Sigmoid colon (tissue), 7 donors: ENCODE results near the gene ACTN2. TPM values are rescaled to one million over a fixed set of nuclear protein-coding genes. Genes with fewer than 3 reads are reported as not detected.

ENCODE experiments used
- DNase-seq: peaks from one replicate; pipeline ENCODE4 v3.0.0-alpha.2; 2019
- H3K27ac ChIP-seq, 4 donors: fragments of 200-600 bp; sonication (generic); one replicate each; pipeline ENCODE4 v1.5.1; 2016 to 2019; ENCODE audit warnings: mild to moderate bottlenecking in 1 of 4
- H3K27me3 ChIP-seq, 3 donors: fragments of 200-600 bp; sonication (generic); one replicate each; pipeline ENCODE4 v1.5.1; 2019; ENCODE audit warnings: mild to moderate bottlenecking in 1 of 3
- H3K36me3 ChIP-seq, 4 donors: fragments of 200-600 bp; sonication (generic); one replicate each; pipeline ENCODE4 v1.5.1; 2016 to 2019
- H3K4me1 ChIP-seq, 4 donors: fragments of 200-600 bp; sonication (generic); one replicate each; pipeline ENCODE4 v1.5.1; 2017 to 2019
- H3K4me3 ChIP-seq, 4 donors: fragments of 200-600 bp; sonication (generic); one replicate each; pipeline ENCODE4 v1.5.1; 2017 to 2019; ENCODE audit warnings: mild to moderate bottlenecking in 2 of 4, moderate library complexity in 1 of 4
- H3K9me3 ChIP-seq, 4 donors: fragments of 200-600 bp in 3 of 4; sonication (generic) in 3 of 4; one replicate each; pipeline versions ENCODE4 v1.5.1 to v1.6.1; 2013 to 2019
- CTCF ChIP-seq, 4 experiments: fragments of 450-650 bp in 3 of 4; fragments of 200-600 bp in 1 of 4; IDR thresholded peaks; one replicate each; pipeline ENCODE4 v1.5.1; 2016 to 2019; ENCODE audit warnings: antibody characterized with exemption in 4 of 4, mild to moderate bottlenecking in 3 of 4, moderate library complexity in 2 of 4
- EP300 ChIP-seq, 4 donors: sonication (generic); formaldehyde crosslinking; IDR thresholded peaks; one replicate each; pipeline ENCODE4 v1.6.1; 2017; ENCODE audit warnings: antibody characterized with exemption in 4 of 4
- POLR2A ChIP-seq, 2 donors: fragments of 450-650 bp; IDR thresholded peaks; one replicate each; pipeline ENCODE4 v1.6.1; 2016; ENCODE audit warnings: antibody characterized with exemption in 2 of 2, mild to moderate bottlenecking in 2 of 2, moderate library complexity in 2 of 2
- POLR2AphosphoS5 ChIP-seq, 4 donors: sonication (generic); formaldehyde crosslinking; IDR thresholded peaks; one replicate each; pipeline ENCODE4 v1.6.1; 2017; ENCODE audit warnings: antibody characterized with exemption in 4 of 4
- WGBS, 2 donors: extraction: QIAGEN DNeasy Blood & Tissue Kit; methylation state at CpG; one replicate each; pipeline ENCODE4 v1.1.7; 2013; 5-methylcytosine and 5-hydroxymethylcytosine counted together
- intact Hi-C: fragments of 100-400 bp; cut with DNase I; formaldehyde crosslinking; loops from one replicate; pipeline ENCODE4 v1.15.1; 2023
- polyA plus RNA-seq, 3 donors: library from polyadenylated mRNA; stranded (reverse); fragments of 200-250 nt; gene quantifications; one replicate each; pipeline ENCODE4 v1.2.3, GENCODE V29; 2013
- total RNA-seq, 4 donors: library from RNA; depleted of rRNA; stranded (reverse); fragments of >200 nt; gene quantifications; one replicate each; pipeline ENCODE4 v1.1.0, GENCODE V29; 2016
- donor health status: healthy with polysubstance abuse.
- donor health status: Bipolar disorder and iron deficiency.
- donor health status: healthy.

The ACTN2 gene
- total and polyA plus RNA-seq, 7 donors = 0.36 to 1.8 (median 0.91) TPM; not detected in 1

- 93 to 97% methylated on average over 16 of the region's 16 CpGs for WGBS, 2 donors
- no peak overlapping the region for H3K27ac ChIP-seq
- no peaks in the 10 kb centered on the region for H3K27me3 ChIP-seq
- no peaks in the 10 kb centered on the region for H3K36me3 ChIP-seq
- no peaks in the 10 kb centered on the region for H3K4me1 ChIP-seq
- intact Hi-C loops = no loop called here
- no peaks in the 10 kb centered on the region for H3K9me3 ChIP-seq
- TF ChIP-seq CTCF (IDR thresholded peaks at IDR 0.05) (no peak), EP300 (IDR thresholded peaks at IDR 0.05) (no peak), POLR2A (IDR thresholded peaks at IDR 0.05) (no peak), POLR2AphosphoS5 (IDR thresholded peaks at IDR 0.05) (no peak)
- DNase-seq = no peak
- no peak overlapping the region for H3K4me3 ChIP-seq
Observed at GRCh38 chr1:236786453-236786852, 100.2 kb downstream of the ACTN2 start.

- H3K4me3 ChIP-seq = peak overlapping the region; percentile 6 to 97 (median 73)
- peaks cover 0 to 34% (median 27%) of the 10 kb centered on the region in 4 donors for H3K4me1 ChIP-seq
- H3K27me3 ChIP-seq = no peaks in the 10 kb centered on the region
- H3K27ac ChIP-seq = peak overlapping the region; percentile 88 to 97 (median 92)
- WGBS, 2 donors = 3 to 13% methylated on average over 11 of the region's 11 CpGs
- intact Hi-C loops = loop anchor here (1.0 to 10.0 kb wide), 4 partner anchors 96 to 510 kb away; partner anchors contain the start of genes ERO1B, HEATR1 and LGALS8
- no peak for DNase-seq
- H3K36me3 ChIP-seq = no peaks in the 10 kb centered on the region
- H3K9me3 ChIP-seq = no peaks in the 10 kb centered on the region
- TF ChIP-seq CTCF (IDR thresholded peaks at IDR 0.05) = no peak
- TF ChIP-seq EP300 (IDR thresholded peaks at IDR 0.05) = no peak
- TF ChIP-seq POLR2A (IDR thresholded peaks at IDR 0.05) = no peak
Observed at GRCh38 chr1:236794585-236795034, 108.3 kb downstream of the ACTN2 start.

GRCh38 chr1:236795035-236795756, 108.9 kb downstream of the ACTN2 start, which contains the start of gene MTR:
MTR (plus strand) TSS chr1:236795292; CDS start chr1:236795704, 412 bp downstream.
- intact Hi-C loops = loop anchor here (1.0 to 10.0 kb wide), 4 partner anchors 96 to 510 kb away; partner anchors contain the start of genes ERO1B, HEATR1 and LGALS8
- H3K27ac ChIP-seq = peak within 1 kb of the TSS; percentile 88 to 97 (median 92)
- WGBS, 2 donors = 0% methylated on average over 67 of the region's 67 CpGs

More at GRCh38 chr1:236795035-236795756, 108.9 kb downstream of the ACTN2 start, which contains the start of gene MTR:
- TF ChIP-seq POLR2A (IDR thresholded peaks at IDR 0.05) (peak; percentile 71 to 83), EP300 (IDR thresholded peaks at IDR 0.05) (no peak), CTCF (IDR thresholded peaks at IDR 0.05) (no peak), POLR2AphosphoS5 (IDR thresholded peaks at IDR 0.05) (peak; percentile 86 to 95 (median 94))
- H3K27me3 ChIP-seq = no peaks in the 10 kb centered on the region
- H3K36me3 ChIP-seq = no peaks in the 10 kb centered on the region
- no peaks in the 10 kb centered on the region for H3K9me3 ChIP-seq
- DNase-seq = peak; percentile 99
- H3K4me1 ChIP-seq = peaks cover 0 to 34% (median 27%) of the 10 kb centered on the region in 4 donors
- peak within 1 kb of the TSS; percentile 62 to 97 (median 73) for H3K4me3 ChIP-seq
